ENCODE data around the gene RAB25. TPM values are rescaled to one million over a fixed set of nuclear protein-coding genes. Genes with fewer than 3 reads are reported as not detected.

The RAB25 gene
- total RNA-seq, 1 experiment from 2014 or later = 18.1 TPM

DNA sequence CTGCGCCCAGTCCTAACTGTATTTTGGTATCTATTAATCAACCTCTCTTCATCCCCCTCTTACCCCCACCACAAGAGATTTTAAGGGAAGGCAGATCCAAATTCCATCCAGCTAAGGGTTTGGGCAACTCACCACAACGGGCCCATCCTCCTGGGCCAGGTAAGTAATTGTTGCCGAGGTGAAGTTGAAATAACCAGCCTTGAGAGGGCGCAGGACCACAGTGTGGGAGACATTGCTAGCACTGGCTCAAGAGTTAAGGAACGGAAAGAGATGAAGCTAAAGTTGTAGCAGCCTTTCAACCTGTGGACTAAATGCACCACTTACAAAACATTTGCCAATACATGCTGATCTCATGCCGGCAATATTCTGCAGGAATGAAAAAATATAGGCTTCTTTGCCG, 46.1 kb upstream of the RAB25 start:
- ChIA-PET POLR2A (ENCODE audit: unreplicated experiment) (no interaction called here), CTCF (no interaction called here)
- Histone ChIP-seq H3K36me3 (ENCODE audit: low read depth, low read length) (peaks cover 62% of the 10 kb centered on the region), H4K20me1 (ENCODE audit: low read length) (0 out of 2 replicates have a peak, but pooled peaks cover 3% of the 10 kb centered on the region), H3K9ac (ENCODE audit: low read length) (no peak overlapping the region), H3K4me2 (ENCODE audit: low read length) (no peak overlapping the region), H3K4me3 (ENCODE audit: low read length) (no peak overlapping the region), H3K79me2 (ENCODE audit: low read length) (peaks cover 28% of the 10 kb centered on the region), H2AFZ (ENCODE audit: low read length) (no peak overlapping the region), H3K27ac (ENCODE audit: low read length) (no peak overlapping the region), H3K4me1 (ENCODE audit: insufficient read depth, low read length) (peaks cover 4% of the 10 kb centered on the region; the same call in 1 of the 2 replicates), H3K9me2 (replicated peaks; ENCODE audit: low read length) (no peaks in the 10 kb centered on the region), H3F3A (ENCODE audit: low read length, unreplicated experiment) (no peaks in the 10 kb centered on the region), H3K9me3 (ENCODE audit: low read length) (no peaks in the 10 kb centered on the region), H3K27me3 (ENCODE audit: low read length) (no peaks in the 10 kb centered on the region)
- ATAC-seq = no peak
- no TSS peak for BruUV-seq (replicated peaks)
- TF ChIP-seq, protein P1, sequence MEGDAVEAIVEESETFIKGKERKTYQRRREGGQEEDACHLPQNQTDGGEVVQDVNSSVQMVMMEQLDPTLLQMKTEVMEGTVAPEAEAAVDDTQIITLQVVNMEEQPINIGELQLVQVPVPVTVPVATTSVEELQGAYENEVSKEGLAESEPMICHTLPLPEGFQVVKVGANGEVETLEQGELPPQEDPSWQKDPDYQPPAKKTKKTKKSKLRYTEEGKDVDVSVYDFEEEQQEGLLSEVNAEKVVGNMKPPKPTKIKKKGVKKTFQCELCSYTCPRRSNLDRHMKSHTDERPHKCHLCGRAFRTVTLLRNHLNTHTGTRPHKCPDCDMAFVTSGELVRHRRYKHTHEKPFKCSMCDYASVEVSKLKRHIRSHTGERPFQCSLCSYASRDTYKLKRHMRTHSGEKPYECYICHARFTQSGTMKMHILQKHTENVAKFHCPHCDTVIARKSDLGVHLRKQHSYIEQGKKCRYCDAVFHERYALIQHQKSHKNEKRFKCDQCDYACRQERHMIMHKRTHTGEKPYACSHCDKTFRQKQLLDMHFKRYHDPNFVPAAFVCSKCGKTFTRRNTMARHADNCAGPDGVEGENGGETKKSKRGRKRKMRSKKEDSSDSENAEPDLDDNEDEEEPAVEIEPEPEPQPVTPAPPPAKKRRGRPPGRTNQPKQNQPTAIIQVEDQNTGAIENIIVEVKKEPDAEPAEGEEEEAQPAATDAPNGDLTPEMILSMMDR (conservative IDR thresholded peaks at IDR 0.05; ENCODE audit: low read depth, low read length) = peak; percentile 16; the same call in 1 of the 2 replicates
- no peak for TF ChIP-seq EZH2phosphoT487 (IDR thresholded peaks at IDR 0.05; ENCODE audit: borderline replicate concordance, low read length)
- intact Hi-C loops (cut with micrococcal nuclease) = no loop called here
- no peak for DNase-seq

DNA sequence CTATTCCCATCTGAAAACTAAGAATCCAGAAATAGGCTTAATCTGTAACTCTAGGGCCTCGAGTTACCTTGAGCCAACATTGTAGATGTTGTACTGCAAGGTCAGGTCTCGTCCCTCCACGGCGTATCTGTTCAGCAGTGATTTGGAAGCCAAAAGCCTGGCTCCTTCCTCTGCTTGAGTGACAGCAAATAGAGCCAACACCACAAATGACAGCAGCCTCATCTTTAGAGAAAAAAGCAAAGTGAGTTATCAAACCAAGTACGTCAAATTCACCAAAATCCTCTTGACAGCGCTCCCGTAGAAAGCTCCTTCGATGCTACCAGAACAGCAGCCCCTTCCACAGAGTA, 41.0 kb upstream of the RAB25 start:
- Histone ChIP-seq H4K20me1 (ENCODE audit: low read length) (0 out of 2 replicates have a peak, but pooled peaks cover 3% of the 10 kb centered on the region), H2AFZ (ENCODE audit: low read length) (no peak overlapping the region), H3K4me3 (ENCODE audit: low read length) (peak overlapping the region; percentile 75), H3F3A (ENCODE audit: low read length, unreplicated experiment) (no peaks in the 10 kb centered on the region), H3K9me2 (replicated peaks; ENCODE audit: low read length) (no peaks in the 10 kb centered on the region), H3K27ac (ENCODE audit: low read length) (no peak overlapping the region), H3K9ac (ENCODE audit: low read length) (peak overlapping the region; percentile 67), H3K4me1 (ENCODE audit: insufficient read depth, low read length) (peaks cover 6% of the 10 kb centered on the region; the same call in 1 of the 2 replicates), H3K36me3 (ENCODE audit: low read depth, low read length) (peaks cover 21% of the 10 kb centered on the region), H3K9me3 (ENCODE audit: low read length) (no peaks in the 10 kb centered on the region), H3K4me2 (ENCODE audit: low read length) (peak overlapping the region; percentile 88), H3K79me2 (ENCODE audit: low read length) (peaks cover 34% of the 10 kb centered on the region), H3K27me3 (ENCODE audit: low read length) (no peaks in the 10 kb centered on the region)
- POLR2A ChIA-PET (ENCODE audit: unreplicated experiment) = interaction anchor here (0.7 kb wide), 1 partner anchor 17 kb away, joined by 14 read pairs; no protein-coding TSS in a partner anchor
- TSS peak; percentile 68 for BruUV-seq (replicated peaks)
- TF ChIP-seq EZH2 (IDR thresholded peaks at IDR 0.05; ENCODE audit: low read length, unreplicated experiment) (no peak), EZH2phosphoT487 (IDR thresholded peaks at IDR 0.05; ENCODE audit: borderline replicate concordance, low read length) (no peak)
- TF ChIP-seq, protein P1 (conservative IDR thresholded peaks at IDR 0.05; ENCODE audit: low read depth, low read length) = no peak
- DNase-seq = no peak
- no peak for ATAC-seq
- intact Hi-C loops (cut with micrococcal nuclease) = loop anchor here (1.0 kb wide), 1 partner anchor 82 kb away; no protein-coding TSS in a partner anchor
- CTCF ChIA-PET = no interaction called here

DNA sequence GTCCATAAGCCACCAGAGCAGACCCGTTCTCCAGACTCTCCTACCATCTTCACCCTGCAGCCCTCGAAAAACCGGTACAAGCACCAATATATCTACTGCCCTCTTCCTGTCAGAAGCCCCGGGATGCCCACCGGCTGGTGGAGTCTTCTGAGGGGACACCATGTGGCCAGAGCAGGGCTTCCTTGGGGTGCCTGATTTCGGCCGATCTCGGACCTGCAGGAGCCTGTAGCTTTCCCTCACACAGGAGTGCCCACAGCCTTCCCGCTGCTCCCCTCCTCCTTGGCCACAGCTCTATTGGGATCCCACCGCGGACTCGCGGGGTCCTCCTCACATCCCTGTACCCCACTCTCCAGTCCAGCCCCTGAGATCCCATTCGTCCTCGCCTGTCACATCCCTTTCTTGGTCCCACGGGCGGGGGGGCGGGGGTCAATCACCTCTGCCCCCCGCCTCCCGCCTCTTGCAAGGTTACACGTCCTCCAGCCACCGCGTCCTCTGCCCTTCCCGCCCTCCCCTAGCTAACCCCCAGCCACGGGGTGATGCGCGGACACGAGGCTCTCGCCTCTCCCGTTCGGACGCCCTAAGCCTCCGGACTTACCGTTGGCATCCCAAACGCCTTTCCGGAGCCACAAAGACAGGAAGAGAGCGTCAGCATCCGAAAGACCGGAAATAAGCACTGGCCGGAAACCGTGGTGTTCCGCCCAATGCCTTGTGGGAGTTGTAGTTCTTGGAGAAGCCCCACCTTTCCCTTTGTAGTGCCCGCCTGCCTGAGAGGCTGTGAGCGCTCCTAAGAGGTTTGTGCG, 40.5 kb upstream of the RAB25 start, which contains the start of gene SSR2:
SSR2 (minus strand) TSS at position 659 of the 800 bp plus-strand sequence. CDS start 784 bp downstream, outside the sequence.
- peaks cover 20% of the 10 kb centered on the region for H3K36me3 ChIP-seq (ENCODE audit: low read depth, low read length)
- ChIA-PET CTCF (no interaction called here), POLR2A (ENCODE audit: unreplicated experiment) (interaction anchor here (0.7 kb wide), 2 partner anchors 12 to 17 kb away, joined by 3 to 14 read pairs; no protein-coding TSS in a partner anchor)
- peak within 1 kb of the TSS; percentile 88 for H3K4me2 ChIP-seq (ENCODE audit: low read length)
- H3K27ac ChIP-seq (ENCODE audit: low read length) = no peak within 1 kb of the TSS
- no TSS peak for BruUV-seq (replicated peaks)
- TF ChIP-seq, protein P1 (conservative IDR thresholded peaks at IDR 0.05; ENCODE audit: low read depth, low read length) = no peak
- no peak for TF ChIP-seq EZH2phosphoT487 (IDR thresholded peaks at IDR 0.05; ENCODE audit: borderline replicate concordance, low read length)
- H2AFZ ChIP-seq (ENCODE audit: low read length) = peak within 1 kb of the TSS; percentile 72
- H3K4me3 ChIP-seq (ENCODE audit: low read length) = peak within 1 kb of the TSS; percentile 75
- ATAC-seq (peak; percentile 98), DNase-seq (peak; percentile 98)
- H4K20me1 ChIP-seq (ENCODE audit: low read length) = 0 out of 2 replicates have a peak, but pooled peaks cover 3% of the 10 kb centered on the region
- H3K9me2 ChIP-seq (replicated peaks; ENCODE audit: low read length) = no peaks in the 10 kb centered on the region
- H3K79me2 ChIP-seq (ENCODE audit: low read length) = peaks cover 34% of the 10 kb centered on the region
- no peaks in the 10 kb centered on the region for H3K27me3 ChIP-seq (ENCODE audit: low read length)
- peaks cover 6% of the 10 kb centered on the region; the same call in 1 of the 2 replicates for H3K4me1 ChIP-seq (ENCODE audit: insufficient read depth, low read length)
- intact Hi-C loops (cut with micrococcal nuclease) = loop anchor here (1.0 kb wide), 2 partner anchors 34 to 82 kb away; partner anchors contain the start of gene LAMTOR2
- no peaks in the 10 kb centered on the region for H3F3A ChIP-seq (ENCODE audit: low read length, unreplicated experiment)
- H3K9ac ChIP-seq (ENCODE audit: low read length) = peak within 1 kb of the TSS; percentile 67
- no peaks in the 10 kb centered on the region for H3K9me3 ChIP-seq (ENCODE audit: low read length)

Data from PC-3 (cell line).